Measurements from ENCODE around the gene PCSK5.

PCSK5 gene

GRCh38 chr9:76162751-76163500 lies 272.5 kb downstream of the PCSK5 start:
- Mint-ChIP-seq H3K27me3 (no peaks in the 10 kb centered on the region), H3K4me1 (peaks cover 4% of the 10 kb centered on the region), H3K27ac (no peak overlapping the region), H3K36me3 (peaks cover 4% of the 10 kb centered on the region), H3K9me3 (no peaks in the 10 kb centered on the region), H3K4me3 (no peak overlapping the region)
- CTCF ChIA-PET, result no interaction called here
- DNase-seq, result no peak

GRCh38 chr9:76166526-76166925 lies 276.1 kb downstream of the PCSK5 start:
- DNase-seq, result no peak

GRCh38 chr9:76176171-76176570 lies 285.7 kb downstream of the PCSK5 start:
- CTCF ChIA-PET, result no interaction called here
- no peak for DNase-seq
- peaks cover 8% of the 10 kb centered on the region for H3K4me1 Mint-ChIP-seq
- peaks cover 1% of the 10 kb centered on the region for H3K36me3 Mint-ChIP-seq
- H3K27ac Mint-ChIP-seq, result no peak overlapping the region
- no peak overlapping the region for H3K4me3 Mint-ChIP-seq
- peaks cover 2% of the 10 kb centered on the region for H3K9me3 Mint-ChIP-seq
- no peaks in the 10 kb centered on the region for H3K27me3 Mint-ChIP-seq

More at GRCh38 chr9:76166526-76166925, 276.1 kb downstream of the PCSK5 start:
- peaks cover 2% of the 10 kb centered on the region for H3K36me3 Mint-ChIP-seq
- H3K4me3 Mint-ChIP-seq, result no peak overlapping the region
- no peaks in the 10 kb centered on the region for H3K9me3 Mint-ChIP-seq
- no peak overlapping the region for H3K27ac Mint-ChIP-seq
- no peaks in the 10 kb centered on the region for H3K27me3 Mint-ChIP-seq
- CTCF ChIA-PET, result no interaction called here
- peaks cover 4% of the 10 kb centered on the region for H3K4me1 Mint-ChIP-seq

DNA sequence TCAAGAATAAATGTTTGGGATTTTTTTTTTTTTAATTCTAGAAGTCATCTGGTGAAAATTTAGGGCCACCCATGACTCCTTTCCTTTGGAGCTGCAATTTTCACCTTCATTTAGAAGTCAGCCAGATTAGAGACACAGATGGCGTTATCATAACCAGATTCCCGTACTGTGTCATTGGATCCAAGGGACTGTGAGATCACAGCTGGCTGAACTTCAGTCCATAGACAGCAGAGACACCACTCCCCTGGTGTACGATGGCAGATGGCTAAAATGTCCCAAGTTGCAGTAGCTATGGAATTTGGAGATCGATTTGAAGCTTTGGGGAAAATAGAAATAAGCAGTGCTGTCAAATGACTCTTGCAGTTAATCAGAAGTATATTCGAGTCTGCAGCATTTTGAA lies 287.5 kb downstream of the PCSK5 start:
- H3K27ac Mint-ChIP-seq, result no peak overlapping the region
- peaks cover 4% of the 10 kb centered on the region for H3K36me3 Mint-ChIP-seq
- peaks cover 2% of the 10 kb centered on the region for H3K9me3 Mint-ChIP-seq
- peaks cover 14% of the 10 kb centered on the region for H3K4me1 Mint-ChIP-seq
- H3K27me3 Mint-ChIP-seq, result no peaks in the 10 kb centered on the region
- H3K4me3 Mint-ChIP-seq, result no peak overlapping the region
- CTCF ChIA-PET, result no interaction called here
- no peak for DNase-seq

DNA sequence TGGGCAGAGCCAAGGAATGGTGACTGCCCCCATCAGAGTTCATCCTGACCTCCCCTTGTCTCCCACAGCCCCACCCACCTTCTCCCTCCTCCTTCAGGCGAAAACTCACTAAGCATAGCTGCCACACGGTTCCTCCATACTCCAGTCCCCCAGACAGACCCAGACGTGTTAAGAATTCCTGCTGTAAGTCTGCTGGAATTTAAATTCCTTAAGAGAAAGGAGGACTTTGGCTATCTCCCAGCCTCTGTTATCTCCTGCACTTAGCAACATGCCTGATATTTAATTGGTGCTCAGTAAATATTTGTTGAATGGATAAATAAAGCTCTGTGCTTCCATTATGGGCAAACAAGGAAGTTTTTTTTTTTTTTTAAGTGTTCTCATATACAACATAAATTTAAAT lies 290.1 kb downstream of the PCSK5 start:
- no peaks in the 10 kb centered on the region for H3K9me3 Mint-ChIP-seq
- CTCF ChIA-PET, result interaction anchor here (1.0 to 1.1 kb wide), 2 partner anchors 10 to 291 kb away, joined by 3 read pairs; no protein-coding TSS in a partner anchor
- no peak overlapping the region for H3K27ac Mint-ChIP-seq
- H3K36me3 Mint-ChIP-seq, result peaks cover 5% of the 10 kb centered on the region
- peaks cover 14% of the 10 kb centered on the region for H3K4me1 Mint-ChIP-seq
- no peaks in the 10 kb centered on the region for H3K27me3 Mint-ChIP-seq
- DNase-seq, result no peak
- no peak overlapping the region for H3K4me3 Mint-ChIP-seq

GRCh38 chr9:76181020-76181641 lies 290.7 kb downstream of the PCSK5 start:
- H3K27ac Mint-ChIP-seq, result no peak overlapping the region
- no peaks in the 10 kb centered on the region for H3K9me3 Mint-ChIP-seq
- H3K4me1 Mint-ChIP-seq, result peaks cover 14% of the 10 kb centered on the region
- CTCF ChIA-PET, result interaction anchor here (1.1 kb wide), 1 partner anchor 292 kb away, joined by 3 read pairs; no protein-coding TSS in a partner anchor
- no peak overlapping the region for H3K4me3 Mint-ChIP-seq
- H3K27me3 Mint-ChIP-seq, result no peaks in the 10 kb centered on the region
- no peak for DNase-seq
- peaks cover 5% of the 10 kb centered on the region for H3K36me3 Mint-ChIP-seq

DNA sequence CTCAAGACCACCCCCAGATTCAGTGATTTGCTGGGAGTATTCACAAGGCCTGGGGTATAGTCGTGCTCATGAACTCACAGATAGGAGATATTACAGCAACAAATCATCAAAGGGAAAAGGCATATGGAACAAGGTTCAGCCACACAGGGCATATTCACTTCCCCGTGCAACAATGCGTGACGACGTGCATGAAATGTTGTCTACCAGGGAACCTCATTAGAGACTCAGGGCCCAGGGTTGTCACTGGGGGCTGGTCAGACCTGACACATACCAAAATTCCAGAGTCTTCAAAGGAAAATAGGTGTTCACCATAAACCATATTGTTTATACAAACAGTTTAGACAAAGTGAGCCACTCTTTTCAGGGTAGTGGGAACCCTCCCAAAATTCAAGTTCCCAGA lies 291.3 kb downstream of the PCSK5 start:
- Mint-ChIP-seq H3K36me3 (peaks cover 5% of the 10 kb centered on the region), H3K4me1 (peaks cover 14% of the 10 kb centered on the region), H3K27me3 (no peaks in the 10 kb centered on the region), H3K4me3 (no peak overlapping the region), H3K9me3 (no peaks in the 10 kb centered on the region), H3K27ac (no peak overlapping the region)
- DNase-seq, result no peak
- CTCF ChIA-PET, result no interaction called here

GRCh38 chr9:76185432-76185831 lies 295.0 kb downstream of the PCSK5 start:
- CTCF ChIA-PET, result no interaction called here
- Mint-ChIP-seq H3K4me1 (peaks cover 13% of the 10 kb centered on the region), H3K9me3 (no peaks in the 10 kb centered on the region), H3K4me3 (no peak overlapping the region), H3K36me3 (peaks cover 9% of the 10 kb centered on the region), H3K27ac (no peak overlapping the region), H3K27me3 (no peaks in the 10 kb centered on the region)
- DNase-seq, result no peak

DNA sequence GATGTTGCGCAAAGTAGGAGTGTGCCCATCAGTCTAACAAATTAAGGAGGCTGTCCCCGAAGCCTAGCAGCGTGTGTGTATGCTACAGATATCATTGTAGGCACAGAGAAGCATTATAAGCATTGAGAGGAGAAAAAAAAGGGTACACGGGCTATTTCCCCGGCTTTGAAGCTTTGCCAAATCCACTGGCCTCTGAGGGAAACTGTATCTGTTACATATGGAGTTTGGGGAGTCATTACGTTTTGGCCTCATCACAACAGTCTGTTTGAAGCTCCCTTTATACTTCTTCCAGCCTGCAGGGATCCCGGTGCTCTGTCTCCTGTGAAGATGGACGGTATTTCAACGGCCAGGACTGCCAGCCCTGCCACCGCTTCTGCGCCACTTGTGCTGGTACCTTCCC lies 297.8 kb downstream of the PCSK5 start:
- H3K4me1 Mint-ChIP-seq, result no peaks in the 10 kb centered on the region
- H3K27ac Mint-ChIP-seq, result no peak overlapping the region
- H3K27me3 Mint-ChIP-seq, result no peaks in the 10 kb centered on the region
- no peaks in the 10 kb centered on the region for H3K9me3 Mint-ChIP-seq
- CTCF ChIA-PET, result no interaction called here
- H3K4me3 Mint-ChIP-seq, result no peak overlapping the region
- DNase-seq, result no peak
- peaks cover 7% of the 10 kb centered on the region for H3K36me3 Mint-ChIP-seq

DNA sequence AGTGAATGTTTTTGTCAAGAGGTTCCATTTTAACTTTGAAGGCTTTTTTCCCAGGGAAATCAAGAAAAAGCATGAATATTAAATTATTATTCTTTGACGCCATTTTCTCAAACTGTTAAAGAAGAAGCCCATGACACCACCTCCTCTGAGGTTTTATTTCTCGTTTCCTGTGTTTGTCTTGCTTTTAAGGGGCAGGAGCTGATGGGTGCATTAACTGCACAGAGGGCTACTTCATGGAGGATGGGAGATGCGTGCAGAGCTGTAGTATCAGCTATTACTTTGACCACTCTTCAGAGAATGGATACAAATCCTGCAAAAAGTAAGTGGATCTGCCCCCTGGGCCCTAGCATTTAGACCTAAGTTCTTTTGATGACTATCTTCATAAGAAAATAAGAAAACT lies 298.4 kb downstream of the PCSK5 start:
- no peak for DNase-seq
- H3K27ac Mint-ChIP-seq, result no peak overlapping the region
- H3K36me3 Mint-ChIP-seq, result peaks cover 7% of the 10 kb centered on the region
- CTCF ChIA-PET, result no interaction called here
- H3K27me3 Mint-ChIP-seq, result no peaks in the 10 kb centered on the region
- no peaks in the 10 kb centered on the region for H3K9me3 Mint-ChIP-seq
- no peaks in the 10 kb centered on the region for H3K4me1 Mint-ChIP-seq
- H3K4me3 Mint-ChIP-seq, result no peak overlapping the region

- peaks cover 7% of the 10 kb centered on the region for H3K36me3 Mint-ChIP-seq
- H3K27me3 Mint-ChIP-seq, result no peaks in the 10 kb centered on the region
- CTCF ChIA-PET, result no interaction called here
- H3K9me3 Mint-ChIP-seq, result no peaks in the 10 kb centered on the region
- no peaks in the 10 kb centered on the region for H3K4me1 Mint-ChIP-seq
- no peak overlapping the region for H3K4me3 Mint-ChIP-seq
- DNase-seq, result no peak
- H3K27ac Mint-ChIP-seq, result no peak overlapping the region
These were observed 301.0 kb downstream of the PCSK5 start for GRCh38 chr9:76191493-76191892.

GRCh38 chr9:76192013-76192412 lies 301.5 kb downstream of the PCSK5 start:
- H3K4me3 Mint-ChIP-seq, result no peak overlapping the region
- H3K27ac Mint-ChIP-seq, result no peak overlapping the region
- H3K9me3 Mint-ChIP-seq, result no peaks in the 10 kb centered on the region
- peaks cover 7% of the 10 kb centered on the region for H3K36me3 Mint-ChIP-seq
- H3K4me1 Mint-ChIP-seq, result no peaks in the 10 kb centered on the region
- DNase-seq, result no peak
- no peaks in the 10 kb centered on the region for H3K27me3 Mint-ChIP-seq
- CTCF ChIA-PET, result no interaction called here

GRCh38 chr9:76194896-76195295 lies 304.4 kb downstream of the PCSK5 start:
- H3K27me3 Mint-ChIP-seq, result no peaks in the 10 kb centered on the region
- no peak overlapping the region for H3K4me3 Mint-ChIP-seq
- no peak for DNase-seq
- H3K36me3 Mint-ChIP-seq, result peaks cover 6% of the 10 kb centered on the region
- no peaks in the 10 kb centered on the region for H3K4me1 Mint-ChIP-seq
- H3K27ac Mint-ChIP-seq, result no peak overlapping the region
- H3K9me3 Mint-ChIP-seq, result no peaks in the 10 kb centered on the region
- CTCF ChIA-PET, result no interaction called here

DNA sequence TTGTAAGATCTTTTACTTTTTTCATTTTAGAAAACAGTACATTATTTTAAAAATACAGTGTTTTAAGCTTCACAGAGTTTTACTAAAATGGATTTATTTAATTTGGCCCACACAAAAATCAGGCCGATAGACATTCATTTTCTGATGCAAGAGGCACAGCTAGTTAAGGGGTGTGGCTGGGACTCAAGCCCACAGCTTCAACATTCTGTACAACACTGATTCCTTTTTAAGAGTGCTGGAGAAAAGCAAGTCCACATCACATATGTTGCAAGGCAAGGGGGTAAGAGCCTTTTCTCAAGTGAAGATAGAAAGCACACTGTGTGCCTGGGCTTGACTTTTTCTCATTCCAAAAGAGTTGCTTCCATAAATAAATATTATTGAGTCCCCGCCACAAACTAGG lies 307.9 kb downstream of the PCSK5 start:
- CTCF ChIA-PET, result no interaction called here
- H3K4me1 Mint-ChIP-seq, result no peaks in the 10 kb centered on the region
- peaks cover 2% of the 10 kb centered on the region for H3K27me3 Mint-ChIP-seq
- no peaks in the 10 kb centered on the region for H3K9me3 Mint-ChIP-seq
- H3K27ac Mint-ChIP-seq, result no peak overlapping the region
- no peaks in the 10 kb centered on the region for H3K36me3 Mint-ChIP-seq
- DNase-seq, result no peak
- no peak overlapping the region for H3K4me3 Mint-ChIP-seq

GRCh38 chr9:76200315-76200714 lies 309.8 kb downstream of the PCSK5 start:
- no peaks in the 10 kb centered on the region for H3K36me3 Mint-ChIP-seq
- H3K9me3 Mint-ChIP-seq, result no peaks in the 10 kb centered on the region
- DNase-seq, result no peak
- H3K4me1 Mint-ChIP-seq, result no peaks in the 10 kb centered on the region
- no peak overlapping the region for H3K27ac Mint-ChIP-seq
- peaks cover 8% of the 10 kb centered on the region for H3K27me3 Mint-ChIP-seq
- CTCF ChIA-PET, result no interaction called here
- no peak overlapping the region for H3K4me3 Mint-ChIP-seq
